ENCODE measurements around the gene ZNF516.

- TF ChIP-seq EZH2 (IDR thresholded peaks at IDR 0.05; ENCODE audit: borderline replicate concordance, low read length), result no peak
- no peak for TF ChIP-seq CTCF (IDR thresholded peaks at IDR 0.05; ENCODE audit: low read length)
Measured at GRCh38 chr18:76385681-76385975, 109.4 kb downstream of the ZNF516 start.

All from OCI-LY1 (cell line).